Panc1 (cell line): ENCODE results near the gene PTPRS. TPM values are rescaled to one million over a fixed set of nuclear protein-coding genes. Genes with fewer than 3 reads are reported as not detected.

Source experiments
- ATAC-seq: fragments of 200-7000 bp; cut with Tn5 transposase; 2 replicates; pipeline ENCODE4 v1.9.1; 2020; ENCODE audit warnings: mild to moderate bottlenecking, moderate library complexity
- BruUV-seq: library from RNA; stranded (reverse); fragments of 400-500 nt; replicated peaks from 2 replicates; lab custom pipeline; 2021; lab: Mats Ljungman, UMichigan
- CTCF ChIA-PET: fragments of 300-600 bp; sonication (Branson Sonifier 250); formaldehyde crosslinking; loops from one replicate; lab custom pipeline; 2022; ENCODE audit warnings: antibody characterized with exemption; lab: Charles Lee
- POLR2A ChIA-PET: fragments of 300-600 bp; sonication (Branson Sonifier 250); formaldehyde crosslinking; loops from one replicate; lab custom pipeline; 2022; ENCODE audit warnings: antibody characterized with exemption; lab: Charles Lee
- DNase-seq: peaks from one replicate; pipeline ENCODE4 v3.0.0-alpha.2; 2010; ENCODE audit warnings: low read depth, low spot score
- H3K27ac ChIP-seq: 2 replicates; pipeline ENCODE4 v1.5.1; 2011; ENCODE audit warnings: mild to moderate bottlenecking, low read length, inconsistent platforms
- H3K27me3 ChIP-seq: fragments of 200-500 bp; sonication (Bioruptor generic); 2 replicates; pipeline ENCODE4 v1.6.0; 2014; ENCODE audit warnings: low read length, inconsistent platforms; ENCODE audit not compliant: control insufficient read depth, insufficient read depth
- H3K36me3 ChIP-seq: fragments of 200-500 bp; sonication (Bioruptor generic); 2 replicates; pipeline ENCODE4 v1.5.1; 2014; ENCODE audit warnings: inconsistent platforms, mild to moderate bottlenecking, low read length, moderate library complexity; ENCODE audit not compliant: control insufficient read depth, insufficient read depth
- H3K4me1 ChIP-seq: 2 replicates; pipeline ENCODE4 v1.5.1; 2011; ENCODE audit warnings: inconsistent platforms, mild to moderate bottlenecking, low read length, moderate library complexity; ENCODE audit not compliant: control insufficient read depth, insufficient read depth
- H3K4me3 ChIP-seq, 2 experiments: 2 replicates each; pipeline ENCODE4 v1.5.1; 2011 to 2012; ENCODE audit warnings: low read depth in 2 of 2, low read length in 2 of 2, mild to moderate bottlenecking in 2 of 2, inconsistent platforms in 1 of 2, moderate library complexity in 1 of 2
- H3K9me3 ChIP-seq: fragments of 200-500 bp; sonication (Bioruptor generic); 2 replicates; pipeline ENCODE4 v1.5.1; 2014; ENCODE audit warnings: low read depth, mild to moderate bottlenecking, inconsistent platforms, low read length, moderate library complexity; ENCODE audit not compliant: control insufficient read depth, insufficient read depth
- CTCF ChIP-seq: fragments of 450-650 bp; IDR thresholded peaks from 2 replicates; pipeline ENCODE4 v1.5.1; 2017; ENCODE audit warnings: mild to moderate bottlenecking
- POLR2AphosphoS5 ChIP-seq: IDR thresholded peaks from 2 replicates; pipeline ENCODE4 v1.6.1; 2012; ENCODE audit warnings: mild to moderate bottlenecking, low read depth, low read length, moderate library complexity
- REST ChIP-seq, 2 experiments: IDR thresholded peaks; 2 replicates each; pipeline ENCODE4 v1.6.1; 2011 to 2012; ENCODE audit warnings: low read depth in 2 of 2, control low read depth in 1 of 2, low read length in 1 of 2, mild to moderate bottlenecking in 1 of 2, moderate library complexity in 1 of 2; ENCODE audit not compliant: insufficient read depth in 1 of 2
- SIN3A ChIP-seq: IDR thresholded peaks from 2 replicates; pipeline ENCODE4 v1.6.1; 2012; ENCODE audit warnings: low read depth, mild to moderate bottlenecking, low read length, moderate library complexity, borderline replicate concordance; ENCODE audit not compliant: insufficient read depth
- TCF7L2 ChIP-seq: IDR thresholded peaks from 2 replicates; pipeline ENCODE4 v1.6.1; 2011; ENCODE audit warnings: mild to moderate bottlenecking, low read depth, low read length, inconsistent platforms
- in situ Hi-C: cut with HindIII; loops from 2 replicates; pipeline ENCODE4 v1.10.0; 2016; ENCODE audit warnings: low sequenced_read_pairs, low pct_unique_long_range_greater_than_20kb
- intact Hi-C: fragments of 100-400 bp; cut with micrococcal nuclease; formaldehyde crosslinking; loops from one replicate; pipeline ENCODE4 v1.10.0; 2022; ENCODE audit not compliant: unreplicated experiment
- total RNA-seq: library from RNA; stranded (reverse); gene quantifications from one replicate; pipeline ENCODE4 v1.2.1, GENCODE V29; 2021; ENCODE audit not compliant: unreplicated experiment

The PTPRS gene
- total RNA-seq, 1 experiment from 2014 or later = 85.4 TPM

- ATAC-seq (no peak), DNase-seq (no peak)
- Histone ChIP-seq H3K36me3 (no peaks in the 10 kb centered on the region), H3K4me1 (0 out of 2 replicates have a peak, but pooled peaks cover 3% of the 10 kb centered on the region), H3K4me3 (no peak overlapping the region), H3K27ac (no peak overlapping the region), H3K9me3 (no peaks in the 10 kb centered on the region), H3K27me3 (no peaks in the 10 kb centered on the region)
- in situ Hi-C loops = no loop called here
- intact Hi-C loops = no loop called here
- BruUV-seq = no TSS peak
- no peak for TF ChIP-seq REST (IDR thresholded peaks at IDR 0.05; ENCODE audit: insufficient read depth in 1 of 2, low read depth in 2 of 2, low read length in 1 of 2)
- no peak for TF ChIP-seq CTCF
- TF ChIP-seq POLR2AphosphoS5 = no peak
- TF ChIP-seq SIN3A = no peak
- no peak for TF ChIP-seq TCF7L2
- ChIA-PET CTCF (no interaction called here), POLR2A (no interaction called here)
Measured at GRCh38 chr19:5331790-5332189, 8.8 kb downstream of the PTPRS start.

- intact Hi-C loops = no loop called here
Measured at GRCh38 chr19:5330307-5330720, 10.3 kb downstream of the PTPRS start.

More at GRCh38 chr19:5330307-5330720, 10.3 kb downstream of the PTPRS start:
- DNase-seq (no peak), ATAC-seq (no peak)
- Histone ChIP-seq H3K4me1 (no peaks in the 10 kb centered on the region), H3K9me3 (no peaks in the 10 kb centered on the region), H3K36me3 (no peaks in the 10 kb centered on the region), H3K27me3 (no peaks in the 10 kb centered on the region), H3K4me3 (no peak overlapping the region), H3K27ac (no peak overlapping the region)
- no TSS peak for BruUV-seq
- CTCF ChIA-PET = no interaction called here
- in situ Hi-C loops = no loop called here
- TF ChIP-seq CTCF = no peak
- POLR2A ChIA-PET = no interaction called here
